Measurements from ENCODE around the gene NCCRP1.

Gene NCCRP1

GRCh38 chr19:39193803-39194202, 3.0 kb upstream of the NCCRP1 start:
- H3K18ac ChIP-seq (ENCODE audit: low read length) = peak overlapping the region; percentile 86
- H2BK15ac ChIP-seq (ENCODE audit: low read length) = no peak overlapping the region
- H3K9me3 ChIP-seq (replicated peaks in 1 of 2; ENCODE audit: control insufficient read depth in 2 of 2, insufficient read depth in 1 of 2, low read depth in 1 of 2, low read length in 2 of 2) = no peaks in the 10 kb centered on the region
- peak overlapping the region; percentile 96 for H2BK12ac ChIP-seq (ENCODE audit: low read length)
- H2BK120ac ChIP-seq (ENCODE audit: low read depth, low read length) = no peak overlapping the region
- no peak overlapping the region for H3K27ac ChIP-seq (replicated peaks; ENCODE audit: low read length)
- peak overlapping the region; percentile 66 for H3K9ac ChIP-seq (ENCODE audit: low read depth, low read length, poor library complexity)
- peaks cover 1 to 14% of the 10 kb centered on the region in 2 donors for H3K4me1 ChIP-seq (ENCODE audit: control insufficient read depth in 2 of 2, insufficient read depth in 1 of 2, low read depth in 1 of 2, low read length in 2 of 2)
- no peaks in the 10 kb centered on the region for H3K36me3 ChIP-seq (replicated peaks in 1 of 2; ENCODE audit: control insufficient read depth in 2 of 2, insufficient read depth in 2 of 2, low read length in 2 of 2)
- DNase-seq (ENCODE audit: low spot score) = no peak
- H3K79me1 ChIP-seq (ENCODE audit: low read depth, low read length) = no peaks in the 10 kb centered on the region
- peak overlapping the region; percentile 88 for H3K23ac ChIP-seq (ENCODE audit: low read depth, low read length, poor library complexity)
- H2BK5ac ChIP-seq (ENCODE audit: low read length) = no peak overlapping the region
- no CpG with 5 or more reads among the region's 8 CpGs for WGBS, 2 donors (ENCODE audit: extremely low coverage in 2 of 2, insufficient read length in 2 of 2, insufficient replicate concordance in 1 of 2)
- H3K4me3 ChIP-seq (ENCODE audit: low read length in 2 of 2) = no peak overlapping the region
- peaks cover 3 to 47% (median 25%) of the 10 kb centered on the region in 3 experiments for H3K27me3 ChIP-seq (ENCODE audit: control insufficient read depth in 3 of 3, insufficient read depth in 3 of 3, low read depth in 1 of 3, low read length in 3 of 3)
- no peak overlapping the region for H2AFZ ChIP-seq (ENCODE audit: low read length)
- H4K8ac ChIP-seq (ENCODE audit: low read depth, low read length) = peak overlapping the region; percentile 87
- no peak overlapping the region for H2AK5ac ChIP-seq (ENCODE audit: low read depth, low read length)
- no peak overlapping the region for H3K4ac ChIP-seq (ENCODE audit: low read length)
- no peak overlapping the region for H4K91ac ChIP-seq (ENCODE audit: low read depth, low read length, poor library complexity)
- H3K14ac ChIP-seq (ENCODE audit: low read length) = no peak overlapping the region
- H3K4me2 ChIP-seq (ENCODE audit: insufficient read depth, low read length, poor library complexity, severe bottlenecking) = no peak overlapping the region

GRCh38 chr19:39194832-39195542, 1.8 kb upstream of the NCCRP1 start:
- Histone ChIP-seq H3K14ac (ENCODE audit: low read length) (no peak overlapping the region), H2BK15ac (ENCODE audit: low read length) (peak overlapping the region; percentile 6), H3K4me2 (ENCODE audit: insufficient read depth, low read length, poor library complexity, severe bottlenecking) (no peak overlapping the region), H3K36me3 (replicated peaks in 1 of 2; ENCODE audit: control insufficient read depth in 2 of 2, insufficient read depth in 2 of 2, low read length in 2 of 2) (no peaks in the 10 kb centered on the region), H2BK120ac (ENCODE audit: low read depth, low read length) (no peak overlapping the region), H3K4ac (ENCODE audit: low read length) (peak overlapping the region; percentile 37), H3K27me3 (ENCODE audit: control insufficient read depth in 3 of 3, insufficient read depth in 3 of 3, low read depth in 1 of 3, low read length in 3 of 3) (peaks cover 3 to 52% (median 26%) of the 10 kb centered on the region in 3 experiments), H4K91ac (ENCODE audit: low read depth, low read length, poor library complexity) (no peak overlapping the region), H3K23ac (ENCODE audit: low read depth, low read length, poor library complexity) (no peak overlapping the region), H3K9me3 (replicated peaks in 1 of 2; ENCODE audit: control insufficient read depth in 2 of 2, insufficient read depth in 1 of 2, low read depth in 1 of 2, low read length in 2 of 2) (no peaks in the 10 kb centered on the region), H2AK5ac (ENCODE audit: low read depth, low read length) (peak overlapping the region; percentile 91), H2BK12ac (ENCODE audit: low read length) (no peak overlapping the region), H3K79me1 (ENCODE audit: low read depth, low read length) (peaks cover under 1% of the 10 kb centered on the region), H2BK5ac (ENCODE audit: low read length) (no peak overlapping the region), H3K18ac (ENCODE audit: low read length) (peak overlapping the region; percentile 44), H3K4me1 (ENCODE audit: control insufficient read depth in 2 of 2, insufficient read depth in 1 of 2, low read depth in 1 of 2, low read length in 2 of 2) (peaks cover 6 to 16% of the 10 kb centered on the region in 2 donors), H3K9ac (ENCODE audit: low read depth, low read length, poor library complexity) (no peak overlapping the region), H2AFZ (ENCODE audit: low read length) (no peak overlapping the region), H3K27ac (replicated peaks; ENCODE audit: low read length) (no peak overlapping the region), H3K4me3 (ENCODE audit: low read length in 2 of 2) (no peak overlapping the region), H4K8ac (ENCODE audit: low read depth, low read length) (no peak overlapping the region)
- no CpG with 5 or more reads among the region's 9 CpGs for WGBS, 2 donors (ENCODE audit: extremely low coverage in 2 of 2, insufficient read length in 2 of 2, insufficient replicate concordance in 1 of 2)
- DNase-seq (ENCODE audit: low spot score) = no peak

GRCh38 chr19:39195755-39196154, 1.0 kb upstream of the NCCRP1 start:
- Histone ChIP-seq H3K14ac (ENCODE audit: low read length) (no peak overlapping the region), H3K36me3 (replicated peaks in 1 of 2; ENCODE audit: control insufficient read depth in 2 of 2, insufficient read depth in 2 of 2, low read length in 2 of 2) (no peaks in the 10 kb centered on the region), H3K4ac (ENCODE audit: low read length) (no peak overlapping the region), H2BK120ac (ENCODE audit: low read depth, low read length) (no peak overlapping the region), H2BK12ac (ENCODE audit: low read length) (peak overlapping the region; percentile 63), H3K79me1 (ENCODE audit: low read depth, low read length) (peaks cover 1% of the 10 kb centered on the region), H2AK5ac (ENCODE audit: low read depth, low read length) (peak overlapping the region; percentile 93), H3K27me3 (ENCODE audit: control insufficient read depth in 3 of 3, insufficient read depth in 3 of 3, low read depth in 1 of 3, low read length in 3 of 3) (peaks cover 3 to 54% (median 26%) of the 10 kb centered on the region in 3 experiments), H3K4me2 (ENCODE audit: insufficient read depth, low read length, poor library complexity, severe bottlenecking) (no peak overlapping the region), H4K91ac (ENCODE audit: low read depth, low read length, poor library complexity) (peak overlapping the region; percentile 53), H2BK5ac (ENCODE audit: low read length) (no peak overlapping the region), H3K18ac (ENCODE audit: low read length) (peak overlapping the region; percentile 93), H3K9me3 (replicated peaks in 1 of 2; ENCODE audit: control insufficient read depth in 2 of 2, insufficient read depth in 1 of 2, low read depth in 1 of 2, low read length in 2 of 2) (no peaks in the 10 kb centered on the region), H4K8ac (ENCODE audit: low read depth, low read length) (peak overlapping the region; percentile 43), H3K9ac (ENCODE audit: low read depth, low read length, poor library complexity) (peak overlapping the region; percentile 21), H3K27ac (replicated peaks; ENCODE audit: low read length) (no peak overlapping the region), H2BK15ac (ENCODE audit: low read length) (peak overlapping the region; percentile 89), H2AFZ (ENCODE audit: low read length) (no peak overlapping the region), H3K4me3 (ENCODE audit: low read length in 2 of 2) (no peak overlapping the region), H3K23ac (ENCODE audit: low read depth, low read length, poor library complexity) (peak overlapping the region; percentile 43), H3K4me1 (ENCODE audit: control insufficient read depth in 2 of 2, insufficient read depth in 1 of 2, low read depth in 1 of 2, low read length in 2 of 2) (peaks cover 6 to 16% of the 10 kb centered on the region in 2 donors)
- DNase-seq (ENCODE audit: low spot score) = no peak
- WGBS, 2 donors (ENCODE audit: extremely low coverage in 2 of 2, insufficient read length in 2 of 2, insufficient replicate concordance in 1 of 2) = no CpG with 5 or more reads among the region's 9 CpGs

GRCh38 chr19:39196320-39196719, 444 bp upstream of the NCCRP1 start:
- Histone ChIP-seq H3K4me1 (ENCODE audit: control insufficient read depth in 2 of 2, insufficient read depth in 1 of 2, low read depth in 1 of 2, low read length in 2 of 2) (peaks cover 6 to 16% of the 10 kb centered on the region in 2 donors), H3K27me3 (ENCODE audit: control insufficient read depth in 3 of 3, insufficient read depth in 3 of 3, low read depth in 1 of 3, low read length in 3 of 3) (peaks cover 3 to 58% (median 26%) of the 10 kb centered on the region in 3 experiments), H2AFZ (ENCODE audit: low read length) (peak overlapping the region; percentile 87), H3K23ac (ENCODE audit: low read depth, low read length, poor library complexity) (no peak overlapping the region), H2BK5ac (ENCODE audit: low read length) (no peak overlapping the region), H3K9me3 (replicated peaks in 1 of 2; ENCODE audit: control insufficient read depth in 2 of 2, insufficient read depth in 1 of 2, low read depth in 1 of 2, low read length in 2 of 2) (no peaks in the 10 kb centered on the region), H3K4me3 (ENCODE audit: low read length in 2 of 2) (no peak overlapping the region), H3K4ac (ENCODE audit: low read length) (no peak overlapping the region), H2BK15ac (ENCODE audit: low read length) (peak overlapping the region; percentile 89), H2BK12ac (ENCODE audit: low read length) (peak overlapping the region; percentile 63), H3K9ac (ENCODE audit: low read depth, low read length, poor library complexity) (no peak overlapping the region), H3K18ac (ENCODE audit: low read length) (peak overlapping the region; percentile 93), H3K14ac (ENCODE audit: low read length) (no peak overlapping the region), H3K4me2 (ENCODE audit: insufficient read depth, low read length, poor library complexity, severe bottlenecking) (peak overlapping the region; percentile 51), H2BK120ac (ENCODE audit: low read depth, low read length) (no peak overlapping the region), H3K36me3 (replicated peaks in 1 of 2; ENCODE audit: control insufficient read depth in 2 of 2, insufficient read depth in 2 of 2, low read length in 2 of 2) (no peaks in the 10 kb centered on the region), H4K91ac (ENCODE audit: low read depth, low read length, poor library complexity) (no peak overlapping the region), H3K79me1 (ENCODE audit: low read depth, low read length) (peaks cover 1% of the 10 kb centered on the region), H2AK5ac (ENCODE audit: low read depth, low read length) (peak overlapping the region; percentile 93), H3K27ac (replicated peaks; ENCODE audit: low read length) (no peak overlapping the region), H4K8ac (ENCODE audit: low read depth, low read length) (no peak overlapping the region)
- no CpG with 5 or more reads among the region's 7 CpGs for WGBS, 2 donors (ENCODE audit: extremely low coverage in 2 of 2, insufficient read length in 2 of 2, insufficient replicate concordance in 1 of 2)
- DNase-seq (ENCODE audit: low spot score) = peak; percentile 57

Data from neuronal stem cell (in vitro differentiated cells).